Suprapubic skin (tissue), 4 donors: ENCODE results near the gene TFAM. TPM values are rescaled to one million over a fixed set of nuclear protein-coding genes. Genes with fewer than 3 reads are reported as not detected.

Source experiments
- DNase-seq, 2 donors: peaks; one replicate each; pipeline ENCODE4 v3.0.0-alpha.2; 2019; ENCODE audit warnings: low spot score in 2 of 2
- H3K27ac ChIP-seq: fragments of 200-600 bp; sonication (generic); one replicate; pipeline ENCODE4 v1.5.1; 2019
- H3K27me3 ChIP-seq: fragments of 200-600 bp; sonication (generic); one replicate; pipeline ENCODE4 v1.5.1; 2019
- H3K36me3 ChIP-seq: fragments of 200-600 bp; sonication (generic); one replicate; pipeline ENCODE4 v1.5.1; 2019
- H3K4me1 ChIP-seq: fragments of 200-600 bp; sonication (generic); one replicate; pipeline ENCODE4 v1.5.1; 2019
- H3K4me3 ChIP-seq: fragments of 200-600 bp; sonication (generic); one replicate; pipeline ENCODE4 v1.5.1; 2019; ENCODE audit warnings: mild to moderate bottlenecking
- H3K9me3 ChIP-seq: fragments of 200-600 bp; sonication (generic); one replicate; pipeline ENCODE4 v1.5.1; 2019
- CTCF ChIP-seq, 2 donors: fragments of 200-600 bp in 1 of 2; fragments of 450-650 bp in 1 of 2; sonication (generic) in 1 of 2; IDR thresholded peaks; one replicate each; pipeline ENCODE4 v1.5.1; 2016 to 2019; ENCODE audit warnings: antibody characterized with exemption in 2 of 2, mild to moderate bottlenecking in 1 of 2, moderate library complexity in 1 of 2
- EP300 ChIP-seq: sonication (generic); formaldehyde crosslinking; IDR thresholded peaks from one replicate; pipeline ENCODE4 v1.6.1; 2017; ENCODE audit warnings: antibody characterized with exemption
- POLR2A ChIP-seq, 2 donors: fragments of 450-650 bp; IDR thresholded peaks; one replicate each; pipeline ENCODE4 v1.6.1; 2017; ENCODE audit warnings: antibody characterized with exemption in 2 of 2, mild to moderate bottlenecking in 2 of 2, moderate library complexity in 2 of 2
- POLR2AphosphoS5 ChIP-seq, 3 donors: sonication (generic); formaldehyde crosslinking; IDR thresholded peaks; one replicate each; pipeline ENCODE4 v1.6.1; 2017; ENCODE audit warnings: antibody characterized with exemption in 3 of 3
- WGBS: methylation state at CpG from one replicate; pipeline ENCODE4 v1.1.5; 2018; 5-methylcytosine and 5-hydroxymethylcytosine counted together
- total RNA-seq, 4 donors: library from RNA; depleted of rRNA; stranded (reverse); fragments of >200 nt; gene quantifications; one replicate each; pipeline ENCODE4 v1.1.0, GENCODE V29; 2016

Gene TFAM
- total RNA-seq, 4 donors from 2014 or later, result 16.6 to 22.9 (median 19.8) TPM

DNA sequence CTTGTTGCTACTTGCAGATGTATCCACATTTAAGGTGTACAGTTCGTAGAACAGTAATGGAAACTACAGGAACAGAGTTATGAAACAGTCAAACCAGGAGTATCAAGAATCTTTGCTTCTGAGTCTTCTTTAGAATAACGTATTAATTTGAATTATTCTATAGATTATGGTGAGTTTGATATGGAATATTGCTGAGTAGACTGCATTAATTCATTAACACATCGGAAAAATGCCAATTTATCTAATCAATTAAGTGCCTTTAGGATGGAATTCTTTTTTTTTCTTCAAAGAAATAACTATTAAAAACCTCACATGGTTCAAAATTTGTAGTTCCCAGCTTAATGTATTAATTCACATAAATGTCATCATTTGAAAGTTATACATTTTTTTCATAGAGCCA is 3.8 kb downstream of the TFAM start:
- H3K4me3 ChIP-seq, result no peak overlapping the region
- TF ChIP-seq CTCF (IDR thresholded peaks at IDR 0.05), result no peak
- no peak for TF ChIP-seq EP300
- TF ChIP-seq POLR2AphosphoS5 (IDR thresholded peaks at IDR 0.05), result no peak
- TF ChIP-seq POLR2A (IDR thresholded peaks at IDR 0.05), result no peak
- WGBS, result 94% methylated on average over 3 of the region's 3 CpGs
- H3K27ac ChIP-seq, result no peak overlapping the region
- no peaks in the 10 kb centered on the region for H3K9me3 ChIP-seq
- no peaks in the 10 kb centered on the region for H3K27me3 ChIP-seq
- DNase-seq, result no peak
- H3K4me1 ChIP-seq, result peaks cover 24% of the 10 kb centered on the region
- H3K36me3 ChIP-seq, result peaks cover 28% of the 10 kb centered on the region

GRCh38 chr10:58393317-58393716 is 8.1 kb downstream of the TFAM start:
- WGBS, result 77% methylated on average over 2 of the region's 2 CpGs
- H3K27me3 ChIP-seq, result no peaks in the 10 kb centered on the region

DNA sequence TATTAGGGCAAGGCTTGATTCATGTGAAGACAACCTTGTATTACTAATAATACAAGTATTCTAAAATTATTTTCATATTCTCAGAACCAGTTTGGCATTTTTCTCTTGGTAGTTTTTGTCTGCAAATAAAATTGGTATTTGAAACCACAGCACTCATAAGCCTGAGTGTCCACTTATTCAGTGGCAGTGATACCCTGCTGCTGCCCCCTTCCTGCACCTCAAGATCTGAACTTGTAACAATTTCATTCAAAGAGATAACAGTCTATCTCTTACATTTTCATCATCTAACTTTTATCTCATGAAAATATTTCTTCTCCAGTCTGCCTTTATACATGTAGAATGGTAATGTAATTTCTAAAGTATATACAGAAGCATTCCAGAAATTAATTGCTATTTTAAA is 9.3 kb downstream of the TFAM start:
- Histone ChIP-seq H3K9me3 (no peaks in the 10 kb centered on the region), H3K36me3 (peaks cover 44% of the 10 kb centered on the region), H3K4me1 (no peaks in the 10 kb centered on the region), H3K4me3 (no peak overlapping the region), H3K27me3 (no peaks in the 10 kb centered on the region), H3K27ac (no peak overlapping the region)
- TF ChIP-seq POLR2AphosphoS5 (IDR thresholded peaks at IDR 0.05), result no peak
- no peak for TF ChIP-seq CTCF (IDR thresholded peaks at IDR 0.05)
- TF ChIP-seq EP300, result no peak
- DNase-seq, result no peak

More at GRCh38 chr10:58393317-58393716, 8.1 kb downstream of the TFAM start:
- peaks cover 46% of the 10 kb centered on the region for H3K36me3 ChIP-seq
- no peak overlapping the region for H3K4me3 ChIP-seq
- H3K4me1 ChIP-seq, result no peaks in the 10 kb centered on the region
- no peak for TF ChIP-seq POLR2AphosphoS5 (IDR thresholded peaks at IDR 0.05)
- TF ChIP-seq EP300, result no peak
- no peak for TF ChIP-seq CTCF (IDR thresholded peaks at IDR 0.05)
- no peak for TF ChIP-seq POLR2A (IDR thresholded peaks at IDR 0.05)
- no peaks in the 10 kb centered on the region for H3K9me3 ChIP-seq
- DNase-seq, result no peak
- H3K27ac ChIP-seq, result no peak overlapping the region

- Histone ChIP-seq H3K4me1 (no peaks in the 10 kb centered on the region), H3K36me3 (peaks cover 39% of the 10 kb centered on the region), H3K27me3 (no peaks in the 10 kb centered on the region), H3K27ac (no peak overlapping the region), H3K4me3 (no peak overlapping the region), H3K9me3 (no peaks in the 10 kb centered on the region)
- TF ChIP-seq POLR2AphosphoS5 (IDR thresholded peaks at IDR 0.05) (no peak), EP300 (no peak), POLR2A (IDR thresholded peaks at IDR 0.05) (no peak), CTCF (IDR thresholded peaks at IDR 0.05) (no peak)
- no peak for DNase-seq
Measured at GRCh38 chr10:58396057-58396456, 10.8 kb downstream of the TFAM start.

DNA sequence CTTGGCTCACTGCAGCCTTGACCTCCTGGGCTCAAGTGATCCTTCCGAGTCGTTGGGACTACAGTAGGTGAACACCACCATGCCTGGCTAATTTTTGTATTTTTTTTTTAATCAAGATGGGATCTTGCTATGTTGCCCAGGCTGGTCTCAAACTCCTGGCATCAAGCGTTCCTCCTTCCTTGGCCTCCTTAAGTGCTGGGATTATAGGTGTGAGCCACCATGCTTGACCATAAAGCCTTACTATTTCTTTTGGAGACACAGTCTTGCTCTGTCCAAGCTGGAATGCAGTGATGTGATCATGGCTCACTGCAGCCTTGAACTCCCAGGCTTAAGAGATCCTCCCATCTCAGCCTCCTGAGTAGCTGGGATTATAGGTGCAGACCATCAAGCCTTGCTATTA is 12.6 kb downstream of the TFAM start:
- 80% methylated on average over 3 of the region's 3 CpGs for WGBS

More for the DNA sequence above, 12.6 kb downstream of the TFAM start:
- peaks cover 32% of the 10 kb centered on the region for H3K36me3 ChIP-seq
- no peak overlapping the region for H3K4me3 ChIP-seq
- no peaks in the 10 kb centered on the region for H3K27me3 ChIP-seq
- no peaks in the 10 kb centered on the region for H3K9me3 ChIP-seq
- H3K27ac ChIP-seq, result no peak overlapping the region
- TF ChIP-seq POLR2A (IDR thresholded peaks at IDR 0.05) (no peak), EP300 (no peak), CTCF (IDR thresholded peaks at IDR 0.05) (no peak), POLR2AphosphoS5 (IDR thresholded peaks at IDR 0.05) (no peak)
- DNase-seq, result no peak
- H3K4me1 ChIP-seq, result no peaks in the 10 kb centered on the region
